ENCODE measurements around the gene NCF4.

Gene NCF4

DNA sequence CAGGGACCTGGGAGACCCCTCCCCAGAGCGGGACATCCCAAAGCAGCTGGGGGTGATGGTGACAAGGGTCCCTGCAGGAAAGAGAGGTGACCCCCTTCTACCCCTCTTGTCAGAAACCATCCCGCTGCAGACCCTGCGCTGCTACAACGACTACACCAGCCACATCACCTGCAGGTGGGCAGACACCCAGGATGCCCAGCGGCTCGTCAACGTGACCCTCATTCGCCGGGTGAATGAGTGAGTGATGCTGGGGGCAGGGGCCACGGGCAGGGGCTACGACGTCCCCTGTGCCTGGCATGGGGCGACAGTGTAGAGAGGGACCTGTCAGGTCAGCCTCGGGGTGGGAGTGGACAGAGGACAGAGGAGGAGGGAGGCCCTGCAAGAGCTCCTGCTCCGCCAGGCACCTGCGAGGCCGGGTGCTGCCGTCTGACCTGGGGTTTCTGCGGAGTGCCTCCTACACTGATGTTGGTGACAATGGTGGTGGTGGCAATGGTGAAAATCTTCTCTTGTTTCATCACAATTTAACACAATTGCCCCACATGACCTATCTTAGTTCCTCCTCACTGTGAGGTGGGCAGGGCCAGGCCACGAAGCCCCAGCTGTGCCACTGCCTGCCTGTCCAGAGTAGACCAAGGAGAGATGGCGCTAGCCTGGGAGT is 62.5 kb downstream of the NCF4 start:
- no peak for DNase-seq

DNA sequence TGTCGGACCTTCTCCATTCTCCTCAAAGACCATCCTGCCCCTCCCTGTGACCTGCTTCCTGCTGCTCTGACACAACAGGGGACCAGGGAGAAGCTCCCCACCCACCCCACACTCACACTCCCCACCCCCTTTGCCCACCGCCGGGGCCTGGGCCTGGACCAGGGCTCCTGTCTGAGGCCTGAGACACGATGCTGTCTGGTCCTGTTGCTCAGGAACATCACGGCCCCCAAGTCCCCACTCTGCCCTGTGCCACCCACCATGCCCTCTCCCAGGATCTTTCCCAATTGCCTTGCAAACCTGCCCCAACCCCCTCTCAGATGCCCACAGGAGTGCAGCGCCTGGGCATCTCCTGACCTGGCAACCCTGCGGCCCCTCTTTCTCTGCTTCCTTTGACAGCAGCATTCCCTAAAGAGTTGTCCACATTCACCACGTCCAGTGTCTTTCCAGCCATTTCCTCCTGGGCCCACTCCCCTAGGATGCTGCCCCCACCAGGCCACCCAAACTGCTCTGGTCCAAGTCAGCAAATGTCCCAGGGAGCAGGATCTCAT is 63.4 kb downstream of the NCF4 start:
- no peak for DNase-seq

DNA sequence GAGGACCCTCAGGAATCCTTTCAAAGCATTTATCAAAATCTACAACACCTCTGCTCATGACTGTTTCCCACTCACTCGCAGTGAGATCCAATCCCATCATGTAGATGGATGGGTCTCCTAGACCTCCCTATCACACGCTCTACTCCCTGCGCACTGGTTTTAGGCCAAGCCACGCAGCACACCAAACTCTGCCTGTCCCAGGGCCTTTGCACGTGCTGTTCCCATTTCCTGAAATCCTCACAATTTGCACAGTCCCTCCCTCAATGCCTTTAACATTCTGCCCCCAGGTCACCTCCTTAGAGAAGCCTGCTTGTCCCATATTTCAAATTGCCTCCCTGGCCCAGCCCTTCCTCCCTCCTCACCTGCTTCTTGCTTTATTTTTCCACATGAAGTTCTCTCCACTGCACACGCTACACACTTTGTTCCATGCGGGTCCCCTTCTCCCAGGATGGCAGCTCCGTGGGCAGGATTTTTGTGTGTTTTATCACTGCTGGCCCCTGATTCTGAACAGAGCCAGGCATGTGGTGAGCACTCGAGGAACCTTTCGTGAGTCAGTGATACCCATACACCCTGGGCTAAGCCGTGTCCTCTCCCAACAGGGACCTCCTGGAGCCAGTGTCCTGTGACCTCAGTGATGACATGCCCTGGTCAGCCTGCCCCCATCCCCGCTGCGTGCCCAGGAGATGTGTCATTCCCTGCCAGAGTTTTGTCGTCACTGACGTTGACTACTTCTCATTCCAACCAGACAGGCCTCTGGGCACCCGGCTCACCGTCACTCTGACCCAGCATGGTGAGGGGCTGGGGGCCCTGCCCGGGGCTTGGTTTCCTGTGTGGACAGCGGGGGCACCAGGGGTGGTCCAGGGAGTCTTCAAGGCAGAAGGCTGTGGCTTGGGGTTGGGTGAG is 64.8 kb downstream of the NCF4 start:
- no peak for DNase-seq

DNA sequence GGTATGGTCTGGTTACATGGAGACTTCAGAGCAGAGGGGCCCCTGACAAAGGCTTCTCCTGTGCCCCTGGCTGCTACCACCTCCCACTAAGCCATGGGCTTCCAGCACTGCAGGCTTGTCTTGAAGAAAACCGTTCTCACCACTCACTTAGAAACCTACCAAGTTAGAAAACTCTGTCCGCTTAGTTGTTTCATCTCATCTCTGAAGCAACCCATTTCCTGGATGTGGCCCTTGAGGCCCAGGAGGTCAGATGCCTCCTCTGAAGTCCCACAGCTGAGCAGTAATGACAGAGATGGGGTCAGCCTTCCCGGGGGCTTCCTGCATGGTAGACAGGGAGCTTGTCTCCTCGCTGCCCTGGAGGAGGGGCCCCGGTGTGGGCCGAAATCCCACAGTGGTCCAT is 65.5 kb downstream of the NCF4 start:
- no peak for DNase-seq

GRCh38 chr22:36926721-36927435 is 66.1 kb downstream of the NCF4 start:
- no peak for DNase-seq

Data from CD4-positive, alpha-beta T cell treated with Interleukin-4 for 1 hour (primary cell).